ENCODE results near the gene SNAPIN. TPM values are rescaled to one million over a fixed set of nuclear protein-coding genes. Genes with fewer than 3 reads are reported as not detected.

Gene SNAPIN
- total RNA-seq, 1 experiment from 2014 or later, result 82.0 TPM

GRCh38 chr1:153643100-153643499 is 15.4 kb upstream of the SNAPIN start:
- POLR2A ChIA-PET (ENCODE audit: unreplicated experiment), result interaction anchor here (1.0 kb wide), 1 partner anchor 9 kb away, joined by 9 read pairs; the partner anchor contains the start of gene CHTOP

GRCh38 chr1:153643816-153644215 is 14.7 kb upstream of the SNAPIN start:
- intact Hi-C loops (cut with micrococcal nuclease), result no loop called here
- peaks cover 77% of the 10 kb centered on the region for H3K36me3 ChIP-seq (ENCODE audit: low read depth, low read length)
- ChIA-PET CTCF (interaction anchor here (0.5 to 1.1 kb wide), 2 partner anchors 17 to 72 kb away, joined by 3 read pairs; partner anchors contain the start of gene S100A13), POLR2A (ENCODE audit: unreplicated experiment) (no interaction called here)
- no peaks in the 10 kb centered on the region for H3K27me3 ChIP-seq (ENCODE audit: low read length)
- H3K4me2 ChIP-seq (ENCODE audit: low read length), result no peak overlapping the region
- DNase-seq (no peak), ATAC-seq (no peak)
- H3K9ac ChIP-seq (ENCODE audit: low read length), result no peak overlapping the region
- H3K4me3 ChIP-seq (ENCODE audit: low read length), result no peak overlapping the region
- BruUV-seq (replicated peaks), result no TSS peak
- H2AFZ ChIP-seq (ENCODE audit: low read length), result no peak overlapping the region
- no peaks in the 10 kb centered on the region for H3K9me3 ChIP-seq (ENCODE audit: low read length)
- no peaks in the 10 kb centered on the region for H3K9me2 ChIP-seq (replicated peaks; ENCODE audit: low read length)
- H3K27ac ChIP-seq (ENCODE audit: low read length), result no peak overlapping the region
- peaks cover 18% of the 10 kb centered on the region for H3F3A ChIP-seq (ENCODE audit: low read length, unreplicated experiment)
- H3K4me1 ChIP-seq (ENCODE audit: insufficient read depth, low read length), result no peaks in the 10 kb centered on the region
- TF ChIP-seq CTCF (conservative IDR thresholded peaks at IDR 0.05; ENCODE audit: low read depth, low read length), result no peak
- TF ChIP-seq EZH2 (IDR thresholded peaks at IDR 0.05; ENCODE audit: low read length, unreplicated experiment), result no peak
- TF ChIP-seq EZH2phosphoT487 (IDR thresholded peaks at IDR 0.05; ENCODE audit: borderline replicate concordance, low read length), result no peak
- H4K20me1 ChIP-seq (ENCODE audit: low read length), result 0 out of 2 replicates have a peak, but pooled peaks cover 8% of the 10 kb centered on the region
- peaks cover 56% of the 10 kb centered on the region for H3K79me2 ChIP-seq (ENCODE audit: low read length)

More at GRCh38 chr1:153643100-153643499, 15.4 kb upstream of the SNAPIN start:
- no peak for TF ChIP-seq EZH2phosphoT487 (IDR thresholded peaks at IDR 0.05; ENCODE audit: borderline replicate concordance, low read length)
- TF ChIP-seq EZH2 (IDR thresholded peaks at IDR 0.05; ENCODE audit: low read length, unreplicated experiment), result no peak
- no peak for TF ChIP-seq CTCF (conservative IDR thresholded peaks at IDR 0.05; ENCODE audit: low read depth, low read length)
- Histone ChIP-seq H3K27ac (ENCODE audit: low read length) (no peak overlapping the region), H2AFZ (ENCODE audit: low read length) (no peak overlapping the region), H3K9ac (ENCODE audit: low read length) (no peak overlapping the region), H3K4me1 (ENCODE audit: insufficient read depth, low read length) (no peaks in the 10 kb centered on the region), H3K4me3 (ENCODE audit: low read length) (no peak overlapping the region), H3K9me3 (ENCODE audit: low read length) (no peaks in the 10 kb centered on the region), H3K9me2 (replicated peaks; ENCODE audit: low read length) (no peaks in the 10 kb centered on the region), H4K20me1 (ENCODE audit: low read length) (0 out of 2 replicates have a peak, but pooled peaks cover 11% of the 10 kb centered on the region), H3K4me2 (ENCODE audit: low read length) (no peak overlapping the region), H3K36me3 (ENCODE audit: low read depth, low read length) (peaks cover 84% of the 10 kb centered on the region), H3K27me3 (ENCODE audit: low read length) (no peaks in the 10 kb centered on the region), H3F3A (ENCODE audit: low read length, unreplicated experiment) (peaks cover 18% of the 10 kb centered on the region), H3K79me2 (ENCODE audit: low read length) (peaks cover 64% of the 10 kb centered on the region)
- DNase-seq (no peak), ATAC-seq (no peak)
- intact Hi-C loops (cut with micrococcal nuclease), result no loop called here
- CTCF ChIA-PET, result interaction anchor here (0.5 to 0.8 kb wide), 2 partner anchors 72 to 133 kb away, joined by 3 read pairs; no protein-coding TSS in a partner anchor
- no TSS peak for BruUV-seq (replicated peaks)

GRCh38 chr1:153646672-153647345 is 11.7 kb upstream of the SNAPIN start:
- intact Hi-C loops (cut with micrococcal nuclease), result no loop called here
- ATAC-seq (no peak; the same call in 1 of the 2 replicates), DNase-seq (no peak)
- POLR2A ChIA-PET (ENCODE audit: unreplicated experiment), result no interaction called here
- H3K9ac ChIP-seq (ENCODE audit: low read length), result no peak overlapping the region
- no peak overlapping the region for H2AFZ ChIP-seq (ENCODE audit: low read length)
- no peak overlapping the region for H3K4me2 ChIP-seq (ENCODE audit: low read length)
- 0 out of 2 replicates have a peak, but pooled peaks cover 8% of the 10 kb centered on the region for H4K20me1 ChIP-seq (ENCODE audit: low read length)
- no peak overlapping the region for H3K27ac ChIP-seq (ENCODE audit: low read length)
- CTCF ChIA-PET, result no interaction called here
- no peaks in the 10 kb centered on the region for H3K27me3 ChIP-seq (ENCODE audit: low read length)
- no TSS peak for BruUV-seq (replicated peaks)
- peaks cover 5% of the 10 kb centered on the region; the same call in 1 of the 2 replicates for H3K4me1 ChIP-seq (ENCODE audit: insufficient read depth, low read length)
- no peaks in the 10 kb centered on the region for H3K9me3 ChIP-seq (ENCODE audit: low read length)
- no peak for TF ChIP-seq EZH2phosphoT487 (IDR thresholded peaks at IDR 0.05; ENCODE audit: borderline replicate concordance, low read length)
- TF ChIP-seq CTCF (conservative IDR thresholded peaks at IDR 0.05; ENCODE audit: low read depth, low read length), result no peak
- no peak for TF ChIP-seq EZH2 (IDR thresholded peaks at IDR 0.05; ENCODE audit: low read length, unreplicated experiment)
- H3K79me2 ChIP-seq (ENCODE audit: low read length), result peaks cover 27% of the 10 kb centered on the region; the same call in 1 of the 2 replicates
- H3K9me2 ChIP-seq (replicated peaks; ENCODE audit: low read length), result no peaks in the 10 kb centered on the region
- no peak overlapping the region for H3K4me3 ChIP-seq (ENCODE audit: low read length)
- peaks cover 48% of the 10 kb centered on the region for H3K36me3 ChIP-seq (ENCODE audit: low read depth, low read length)
- H3F3A ChIP-seq (ENCODE audit: low read length, unreplicated experiment), result peaks cover 18% of the 10 kb centered on the region

Data from PC-3 (cell line).